Activated CD8-positive, alpha-beta memory T cell treated with anti-CD3 and anti-CD28 coated beads, Interleukin-2, amount 50 U/mL, for 1 hour (primary cell): Measurements from ENCODE around the gene SEMA4A.
A peak's percentile ranks its signal among the peaks of the same experiment; 100 is the strongest.
"Not testable (repeated sequence)": the region's sequence is repeated elsewhere in the genome, so short reads cannot be mapped to it uniquely, and the experiment has no call there.

ENCODE experiments used
- DNase-seq: peaks from one replicate; pipeline ENCODE4 v3.0.0-alpha.2; 2020; ENCODE audit errors: extremely low read depth

The SEMA4A gene

DNA sequence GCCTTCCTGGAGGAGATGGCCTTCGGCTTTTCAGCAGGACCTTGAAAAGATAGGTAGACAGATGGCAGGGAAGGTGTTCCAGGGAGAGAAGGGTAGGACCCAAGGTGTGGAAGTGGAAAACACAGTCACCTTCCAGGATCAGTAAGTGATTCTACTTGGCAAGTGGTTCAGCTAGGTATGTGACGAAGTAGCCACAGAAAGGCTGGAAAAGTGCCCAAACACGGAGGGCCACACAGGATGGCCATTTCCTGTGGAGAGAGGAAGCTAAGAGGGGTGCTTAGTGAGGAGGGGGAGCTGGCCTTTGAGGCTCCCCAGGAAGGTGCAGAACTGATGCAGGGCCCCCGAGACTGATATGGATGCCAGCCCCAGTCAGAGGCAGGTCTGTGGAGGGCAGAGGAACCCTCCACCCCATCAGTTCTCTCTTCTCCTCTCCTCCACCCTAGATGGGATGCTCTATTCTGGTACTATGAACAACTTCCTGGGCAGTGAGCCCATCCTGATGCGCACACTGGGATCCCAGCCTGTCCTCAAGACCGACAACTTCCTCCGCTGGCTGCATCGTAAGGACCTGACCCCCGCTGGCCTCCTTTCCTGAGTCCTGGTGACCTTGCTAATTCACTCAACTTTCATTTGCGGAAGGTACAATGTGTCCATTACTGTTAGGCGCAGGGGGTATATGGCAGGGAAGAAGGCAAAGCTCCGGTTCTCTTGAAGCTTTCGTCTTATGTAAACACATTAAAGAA lies 6.8 kb downstream of the SEMA4A start:
- no peak for DNase-seq

GRCh38 chr1:156160743-156161171 lies 7.4 kb downstream of the SEMA4A start:
- DNase-seq: no peak

DNA sequence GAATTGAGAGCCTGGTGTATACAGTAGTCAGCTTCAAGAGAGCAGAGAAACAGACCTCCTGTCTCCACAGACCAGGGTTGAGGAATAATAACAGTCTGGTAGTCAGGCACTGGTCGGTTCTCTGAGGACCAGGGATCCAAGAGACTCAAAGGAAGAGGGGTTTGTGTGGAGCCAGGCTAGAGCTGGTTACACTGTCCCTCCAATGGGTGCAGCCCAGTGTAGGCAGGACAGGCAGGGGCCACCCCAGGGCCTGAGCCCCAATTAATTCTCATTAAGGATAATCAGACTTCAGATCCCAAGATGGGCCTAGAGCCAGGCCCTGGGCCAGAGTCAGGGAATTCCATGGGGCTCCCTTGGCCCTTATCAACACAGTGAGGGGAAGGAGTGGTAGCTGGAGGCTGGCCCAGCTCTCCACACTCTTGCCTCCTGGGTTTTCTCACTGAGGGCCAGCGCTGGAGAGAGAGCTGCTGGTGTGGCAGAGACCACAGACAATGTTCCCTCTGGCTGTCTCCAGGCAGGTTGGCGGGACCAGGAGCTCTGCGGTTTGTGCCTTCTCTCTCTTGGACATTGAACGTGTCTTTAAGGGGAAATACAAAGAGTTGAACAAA lies 9.1 kb downstream of the SEMA4A start:
- no peak for DNase-seq

DNA sequence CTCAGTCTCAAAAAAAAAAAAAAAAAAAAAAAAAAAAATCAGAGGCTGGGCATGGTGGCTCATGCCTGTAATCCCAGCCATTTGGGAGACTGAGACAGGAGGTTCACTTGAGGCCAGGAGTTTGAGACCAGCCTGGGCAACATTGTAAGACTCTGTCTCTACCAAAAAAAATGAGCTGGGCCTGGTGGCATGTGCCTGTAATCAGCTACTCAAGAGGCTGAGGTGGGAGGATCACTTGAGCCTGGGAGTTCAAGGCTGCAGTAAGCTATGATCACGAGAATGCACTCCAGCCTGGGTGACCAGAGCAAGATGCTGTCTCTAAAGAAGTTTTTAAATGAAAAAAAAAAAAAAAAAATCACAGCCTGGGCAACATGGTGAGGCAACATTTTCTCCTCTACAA lies 10.3 kb downstream of the SEMA4A start:
- no peak for DNase-seq

DNA sequence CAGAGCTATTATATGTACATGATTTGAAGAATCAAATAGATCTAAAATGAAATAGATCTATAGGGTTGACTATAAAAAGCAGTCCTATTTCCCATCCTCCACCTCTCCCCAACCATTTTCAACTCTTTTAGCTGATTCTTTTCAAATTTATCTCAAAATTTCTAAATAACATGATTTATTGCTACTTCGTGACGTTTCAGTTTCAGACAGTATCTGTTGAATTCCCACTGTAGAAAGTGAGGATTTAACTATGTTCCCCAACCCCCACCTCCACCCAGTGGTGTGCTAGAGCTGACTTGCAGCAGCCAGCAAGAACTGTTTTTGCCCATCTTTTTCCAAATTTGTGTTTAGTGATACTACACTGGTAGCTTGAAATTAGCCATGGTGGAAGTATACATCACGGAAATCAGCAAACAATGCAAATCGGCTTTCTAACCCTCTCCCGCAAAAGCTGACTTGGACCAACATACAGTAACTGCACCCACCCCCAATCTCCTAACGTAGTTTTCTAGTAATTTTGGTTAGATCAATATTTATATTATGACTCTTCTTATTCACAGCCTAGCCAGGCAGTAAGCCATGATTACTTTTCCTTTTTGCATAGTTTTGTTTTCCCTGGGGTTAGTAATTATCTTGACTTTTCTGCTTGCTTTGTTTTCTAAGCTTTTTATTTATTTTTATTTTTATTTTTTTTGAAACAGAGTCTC lies 10.9 kb downstream of the SEMA4A start:
- DNase-seq: no peak

GRCh38 chr1:156165083-156165482 lies 11.7 kb downstream of the SEMA4A start:
- no peak for DNase-seq

DNA sequence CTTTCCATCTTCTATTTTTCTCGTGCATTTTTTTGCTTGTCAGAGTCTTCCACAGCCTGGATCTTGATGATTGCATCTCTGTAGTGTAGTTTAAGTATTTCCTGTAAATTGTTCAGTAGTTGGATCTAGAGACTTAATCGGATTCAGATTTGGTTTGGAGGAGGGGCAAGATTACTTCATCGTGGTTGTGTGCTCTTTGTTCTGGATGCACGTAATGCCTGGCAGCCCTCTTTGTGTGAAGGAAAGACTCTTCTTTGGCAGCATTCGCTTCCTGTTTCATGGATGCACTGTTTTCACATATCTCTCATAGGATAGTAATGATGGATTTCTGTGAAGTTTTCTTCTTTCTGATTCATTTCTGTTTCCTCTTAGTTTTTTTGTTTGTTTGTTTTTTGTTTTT lies 14.2 kb downstream of the SEMA4A start:
- DNase-seq: no peak

GRCh38 chr1:156172696-156173470 lies 19.5 kb downstream of the SEMA4A start:
- DNase-seq: no peak

DNA sequence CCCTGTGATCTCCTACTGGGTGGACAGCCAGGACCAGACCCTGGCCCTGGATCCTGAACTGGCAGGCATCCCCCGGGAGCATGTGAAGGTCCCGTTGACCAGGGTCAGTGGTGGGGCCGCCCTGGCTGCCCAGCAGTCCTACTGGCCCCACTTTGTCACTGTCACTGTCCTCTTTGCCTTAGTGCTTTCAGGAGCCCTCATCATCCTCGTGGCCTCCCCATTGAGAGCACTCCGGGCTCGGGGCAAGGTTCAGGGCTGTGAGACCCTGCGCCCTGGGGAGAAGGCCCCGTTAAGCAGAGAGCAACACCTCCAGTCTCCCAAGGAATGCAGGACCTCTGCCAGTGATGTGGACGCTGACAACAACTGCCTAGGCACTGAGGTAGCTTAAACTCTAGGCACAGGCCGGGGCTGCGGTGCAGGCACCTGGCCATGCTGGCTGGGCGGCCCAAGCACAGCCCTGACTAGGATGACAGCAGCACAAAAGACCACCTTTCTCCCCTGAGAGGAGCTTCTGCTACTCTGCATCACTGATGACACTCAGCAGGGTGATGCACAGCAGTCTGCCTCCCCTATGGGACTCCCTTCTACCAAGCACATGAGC lies 23.3 kb downstream of the SEMA4A start:
- DNase-seq: no peak

- DNase-seq: no peak
Observed at GRCh38 chr1:156177919-156178654, 24.7 kb downstream of the SEMA4A start.

GRCh38 chr1:156180471-156180870 lies 27.1 kb downstream of the SEMA4A start:
- DNase-seq: no peak

DNA sequence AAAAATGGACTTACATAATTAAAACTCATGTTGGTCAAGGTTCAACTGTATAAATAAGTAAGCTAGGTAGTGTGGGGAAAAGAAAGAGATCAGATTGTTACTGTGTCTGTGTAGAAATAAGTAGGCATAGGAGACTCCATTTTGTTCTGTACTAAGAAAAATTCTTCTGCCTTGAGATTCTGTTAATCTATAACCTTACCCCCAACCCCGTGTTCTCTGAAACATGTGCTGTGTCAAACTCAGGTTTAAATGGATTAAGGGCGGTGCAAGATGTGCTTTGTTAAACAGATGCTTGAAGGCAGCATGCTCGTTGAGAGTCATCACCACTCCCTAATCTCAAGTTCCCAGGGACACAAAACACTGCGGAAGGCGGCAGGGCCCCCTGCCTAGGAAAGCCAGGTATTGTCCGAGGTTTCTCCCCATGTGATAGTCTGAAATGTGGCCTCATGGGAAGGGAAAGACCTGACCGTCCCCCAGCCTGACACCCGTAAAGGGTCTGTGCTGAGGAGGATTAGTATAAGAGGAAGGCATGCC lies 28.1 kb downstream of the SEMA4A start:
- not testable (repeated sequence) for DNase-seq

DNA sequence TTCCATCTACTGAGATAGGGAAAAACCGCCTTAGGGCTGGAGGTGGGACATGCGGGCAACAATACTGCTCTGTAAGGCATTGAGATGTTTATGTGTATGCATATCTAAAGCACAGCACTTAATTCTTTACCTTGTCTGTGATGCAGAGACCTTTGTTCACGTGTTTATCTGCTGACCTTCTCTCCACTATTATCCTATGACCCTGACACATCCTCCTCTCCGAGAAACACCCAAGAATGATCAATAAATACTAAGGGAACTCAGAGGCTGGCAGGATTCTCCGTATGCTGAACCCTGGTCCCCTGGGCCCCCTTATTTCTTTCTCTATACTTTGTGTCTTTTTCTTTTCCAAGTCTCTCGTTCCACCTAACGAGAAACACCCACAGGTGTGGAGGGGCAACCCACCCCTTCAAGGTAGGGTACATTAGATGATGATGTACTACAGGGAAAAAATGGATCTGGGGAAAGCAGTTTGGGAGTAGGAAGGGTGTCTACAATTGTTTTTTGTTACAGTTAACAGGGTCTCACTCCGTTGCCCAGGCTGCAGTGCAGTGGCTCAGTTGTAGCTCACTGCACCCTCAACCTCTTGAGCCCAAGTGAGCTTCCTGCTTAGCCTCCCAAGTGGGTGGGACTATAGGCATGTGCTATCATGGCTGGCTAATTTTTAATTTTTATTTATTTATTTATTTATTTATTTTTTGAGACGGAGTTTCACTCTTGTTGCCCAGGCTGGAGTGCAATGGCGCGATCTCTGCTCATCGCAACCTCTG lies 28.8 kb downstream of the SEMA4A start:
- not testable (repeated sequence) for DNase-seq

DNA sequence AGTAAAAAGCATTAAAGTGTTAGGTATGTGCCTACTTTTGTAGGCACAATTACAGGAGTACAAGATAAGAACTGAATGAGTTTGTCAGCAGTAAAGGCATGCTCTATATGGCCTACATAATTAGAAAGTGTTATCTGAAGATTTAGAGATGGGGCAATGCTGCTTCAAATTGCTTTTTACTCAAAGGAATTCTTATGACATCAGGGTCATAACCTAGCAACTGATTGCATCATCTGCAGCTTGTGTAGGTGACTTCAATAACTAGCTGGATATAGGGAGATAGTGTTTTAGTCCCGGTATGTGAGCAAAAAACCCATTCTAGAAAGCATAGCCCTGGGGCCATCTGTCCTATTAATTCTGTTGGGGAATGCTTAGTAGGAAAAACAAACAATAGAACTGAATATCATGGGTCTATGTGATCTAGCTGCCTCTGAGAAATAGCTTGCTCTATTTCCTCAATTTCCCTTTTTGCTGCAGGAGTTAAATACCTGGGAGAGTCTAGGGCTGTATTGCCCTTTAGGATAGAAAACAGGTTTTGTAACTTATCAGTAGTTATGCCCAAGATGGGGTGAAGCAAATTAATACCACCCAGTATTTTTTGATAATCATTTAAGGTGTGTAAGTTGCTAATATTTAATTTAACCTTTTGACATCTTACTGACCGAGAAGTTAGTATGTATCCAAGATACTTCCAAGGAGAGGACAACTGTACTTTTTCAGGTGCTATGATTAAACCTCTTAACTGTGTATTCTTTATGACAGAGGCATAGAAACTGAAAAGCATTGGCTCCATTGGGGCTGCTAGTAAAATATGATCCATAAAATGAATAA lies 33.2 kb downstream of the SEMA4A start:
- DNase-seq: not testable (repeated sequence)

DNA sequence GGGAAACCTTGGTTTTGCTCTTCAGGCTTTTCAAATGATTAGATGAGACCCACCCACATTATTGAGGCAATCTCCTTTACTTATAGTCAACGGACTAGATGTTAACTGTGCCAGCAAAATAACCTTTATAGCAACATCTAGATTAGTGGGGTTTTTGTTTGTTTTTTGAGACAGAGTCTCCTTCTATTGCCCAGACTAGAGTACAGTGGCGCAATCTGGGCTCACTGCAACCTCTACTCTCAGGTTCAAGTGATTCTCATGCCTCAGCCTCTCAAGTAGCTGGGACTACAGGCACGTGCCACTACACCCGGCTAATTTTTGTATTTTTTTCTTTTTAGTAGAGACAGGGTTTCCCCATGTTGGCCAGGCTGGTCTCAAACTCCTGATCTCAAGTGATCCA lies 36.9 kb downstream of the SEMA4A start:
- DNase-seq: not testable (repeated sequence)

GRCh38 chr1:156191292-156191964 lies 38.0 kb downstream of the SEMA4A start:
- DNase-seq: no peak

DNA sequence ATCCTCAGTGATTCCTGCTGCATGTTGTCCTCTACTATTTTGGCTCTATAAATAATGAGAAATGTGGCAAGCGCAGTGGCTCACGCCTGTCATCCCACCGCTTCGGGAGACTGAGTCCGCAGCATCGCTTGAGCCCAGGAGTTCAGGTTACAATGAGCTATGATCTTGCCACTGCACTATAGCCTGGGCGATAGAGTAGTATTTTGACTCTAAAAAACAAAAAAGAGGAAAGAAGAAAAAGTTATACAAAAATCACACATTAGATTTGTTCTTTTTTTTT lies 39.8 kb downstream of the SEMA4A start:
- no peak for DNase-seq

- peak; percentile 91 for DNase-seq
Observed at GRCh38 chr1:156193488-156194299, 40.3 kb downstream of the SEMA4A start, which contains the start of gene SLC25A44. SLC25A44 (plus strand) TSS chr1:156194104; CDS start chr1:156199848, 5,744 bp downstream.
